GM12891 (cell line): ENCODE measurements around the gene MTMR12. TPM values are rescaled to one million over a fixed set of nuclear protein-coding genes. Genes with fewer than 3 reads are reported as not detected.

Source experiments
- DNase-seq: peaks from one replicate; pipeline ENCODE4 v3.0.0; 2011; ENCODE audit warnings: low spot score; ENCODE audit not compliant: insufficient read length
- FAIRE-seq: peaks from 2 replicates; lab custom pipeline; 2011; peaks lifted over from hg19 to GRCh38; lab: Jason Lieb, UNC
- PAX5 ChIP-seq: IDR thresholded peaks from 2 replicates; pipeline ENCODE4 v1.6.1; 2011; ENCODE audit warnings: low read length, moderate library complexity, mild to moderate bottlenecking; ENCODE audit not compliant: insufficient read depth, severe bottlenecking
- POLR2A ChIP-seq: IDR thresholded peaks from 2 replicates; pipeline ENCODE4 v1.6.1; 2011; ENCODE audit warnings: low read depth, low read length, control low read depth
- POLR2AphosphoS5 ChIP-seq: IDR thresholded peaks from 2 replicates; pipeline ENCODE4 v1.6.1; 2011; ENCODE audit warnings: low read depth, low read length, control low read depth
- POU2F2 ChIP-seq: IDR thresholded peaks from 2 replicates; pipeline ENCODE4 v1.6.1; 2011; ENCODE audit warnings: low read depth, mild to moderate bottlenecking, control low read depth, low read length, moderate library complexity
- SPI1 ChIP-seq: IDR thresholded peaks from 2 replicates; pipeline ENCODE4 v1.6.1; 2011; ENCODE audit warnings: low read depth, low read length, control low read depth
- TAF1 ChIP-seq: IDR thresholded peaks from 2 replicates; pipeline ENCODE4 v1.6.1; 2011; ENCODE audit warnings: low read depth, low read length, control low read depth
- polyA plus RNA-seq: library from polyadenylated mRNA; unstranded; fragments of >200 nt; gene quantifications from one replicate; pipeline ENCODE4 v1.2.1, GENCODE V29; 2012; ENCODE audit warnings: low read depth, missing spikeins, inconsistent platforms; ENCODE audit not compliant: missing spikeins

MTMR12 gene, protein sequence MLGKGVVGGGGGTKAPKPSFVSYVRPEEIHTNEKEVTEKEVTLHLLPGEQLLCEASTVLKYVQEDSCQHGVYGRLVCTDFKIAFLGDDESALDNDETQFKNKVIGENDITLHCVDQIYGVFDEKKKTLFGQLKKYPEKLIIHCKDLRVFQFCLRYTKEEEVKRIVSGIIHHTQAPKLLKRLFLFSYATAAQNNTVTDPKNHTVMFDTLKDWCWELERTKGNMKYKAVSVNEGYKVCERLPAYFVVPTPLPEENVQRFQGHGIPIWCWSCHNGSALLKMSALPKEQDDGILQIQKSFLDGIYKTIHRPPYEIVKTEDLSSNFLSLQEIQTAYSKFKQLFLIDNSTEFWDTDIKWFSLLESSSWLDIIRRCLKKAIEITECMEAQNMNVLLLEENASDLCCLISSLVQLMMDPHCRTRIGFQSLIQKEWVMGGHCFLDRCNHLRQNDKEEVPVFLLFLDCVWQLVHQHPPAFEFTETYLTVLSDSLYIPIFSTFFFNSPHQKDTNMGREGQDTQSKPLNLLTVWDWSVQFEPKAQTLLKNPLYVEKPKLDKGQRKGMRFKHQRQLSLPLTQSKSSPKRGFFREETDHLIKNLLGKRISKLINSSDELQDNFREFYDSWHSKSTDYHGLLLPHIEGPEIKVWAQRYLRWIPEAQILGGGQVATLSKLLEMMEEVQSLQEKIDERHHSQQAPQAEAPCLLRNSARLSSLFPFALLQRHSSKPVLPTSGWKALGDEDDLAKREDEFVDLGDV
- polyA plus RNA-seq = 6.0 TPM

GRCh38 chr5:32312595-32313332 is at the start of gene MTMR12:
Gene MTMR12, minus strand, starts transcription at chr5:32312939. Its CDS starts 101 bp downstream, at chr5:32312838.
- DNase-seq (peak; percentile 95), FAIRE-seq (peak; percentile 95)
- no peak for TF ChIP-seq POU2F2
- TF ChIP-seq SPI1 = no peak
- TF ChIP-seq PAX5 = no peak
- TF ChIP-seq POLR2AphosphoS5 = no peak; the same call in none of the 2 replicates
- TF ChIP-seq TAF1 = peak; percentile 74; the same call in 1 of the 2 replicates
- TF ChIP-seq POLR2A = peak; percentile 74

DNA sequence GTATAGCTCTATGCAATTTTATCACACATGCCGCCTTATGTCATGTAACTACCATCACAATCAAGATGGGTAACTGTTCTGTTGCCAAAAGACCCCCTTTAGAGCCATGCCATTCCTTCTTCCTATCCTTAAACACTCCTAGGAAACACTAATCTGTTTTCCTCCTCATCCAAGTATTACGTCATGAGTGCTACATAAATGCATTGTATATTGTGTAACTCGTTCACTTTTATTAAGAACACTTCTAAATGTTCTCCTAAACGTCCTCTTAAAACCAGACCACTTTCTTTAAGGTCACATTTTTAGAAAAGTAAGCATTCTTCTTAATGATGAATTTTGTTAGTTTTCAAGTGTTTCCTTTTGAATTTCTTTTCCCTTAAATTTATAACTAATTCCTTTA is 49.8 kb upstream of the MTMR12 start:
- FAIRE-seq (no peak), DNase-seq (no peak)
- TF ChIP-seq POLR2A = no peak
- no peak for TF ChIP-seq SPI1
- TF ChIP-seq POLR2AphosphoS5 = no peak
- TF ChIP-seq POU2F2 = no peak
- no peak for TF ChIP-seq PAX5
- no peak for TF ChIP-seq TAF1

DNA sequence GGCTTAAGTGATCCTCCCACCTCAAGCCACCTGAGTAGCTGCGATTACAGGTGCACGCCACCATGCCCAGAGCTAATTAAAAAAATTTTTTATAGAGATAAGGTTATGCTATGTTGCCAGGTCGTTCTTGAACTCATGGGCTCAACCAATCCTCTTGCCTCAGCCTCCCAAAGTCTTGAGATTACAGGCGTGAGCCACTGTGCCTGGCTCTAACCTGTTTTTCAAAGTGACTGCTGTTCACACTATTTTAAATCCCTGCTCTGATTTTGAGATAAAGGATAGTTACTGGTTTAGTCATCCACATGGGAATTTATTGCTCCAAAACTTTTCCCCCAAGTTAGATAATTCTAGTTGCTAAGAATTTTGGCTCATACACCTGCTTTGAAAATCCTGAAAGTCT is 48.2 kb upstream of the MTMR12 start:
- TF ChIP-seq POU2F2 = no peak
- no peak for TF ChIP-seq TAF1
- no peak for TF ChIP-seq PAX5
- TF ChIP-seq POLR2A = no peak
- no peak for TF ChIP-seq POLR2AphosphoS5
- TF ChIP-seq SPI1 = no peak
- FAIRE-seq = no peak

DNA sequence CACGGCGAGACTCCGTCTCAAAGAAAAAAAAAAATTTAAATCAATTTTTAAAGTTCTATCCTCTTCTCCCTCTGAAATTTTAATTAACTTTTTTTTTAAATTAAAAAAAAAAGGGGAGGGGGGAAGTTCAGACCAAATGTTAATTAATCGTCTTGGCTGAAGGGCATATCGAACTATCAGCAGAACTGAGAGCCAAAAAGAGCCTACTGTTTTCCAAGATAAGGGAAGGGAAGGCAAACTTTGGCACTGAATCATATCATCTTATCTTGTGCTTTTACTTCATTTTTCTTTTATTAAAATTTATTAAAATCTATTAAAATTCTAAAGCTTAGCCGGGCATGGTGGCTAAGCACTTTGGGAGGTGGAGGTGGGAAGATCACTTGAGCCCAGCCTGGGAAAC is 45.9 kb upstream of the MTMR12 start:
- no peak for TF ChIP-seq POLR2A
- TF ChIP-seq POU2F2 = no peak
- TF ChIP-seq PAX5 = no peak
- TF ChIP-seq POLR2AphosphoS5 = no peak
- TF ChIP-seq TAF1 = no peak
- DNase-seq = no peak
- FAIRE-seq = no peak

More for the DNA sequence above, 48.2 kb upstream of the MTMR12 start:
- DNase-seq = no peak

GRCh38 chr5:32357658-32358057 is 44.9 kb upstream of the MTMR12 start:
- TF ChIP-seq SPI1 (no peak), POU2F2 (no peak), TAF1 (no peak), POLR2A (no peak), POLR2AphosphoS5 (no peak), PAX5 (no peak)
- no peak for FAIRE-seq
- no peak for DNase-seq

DNA sequence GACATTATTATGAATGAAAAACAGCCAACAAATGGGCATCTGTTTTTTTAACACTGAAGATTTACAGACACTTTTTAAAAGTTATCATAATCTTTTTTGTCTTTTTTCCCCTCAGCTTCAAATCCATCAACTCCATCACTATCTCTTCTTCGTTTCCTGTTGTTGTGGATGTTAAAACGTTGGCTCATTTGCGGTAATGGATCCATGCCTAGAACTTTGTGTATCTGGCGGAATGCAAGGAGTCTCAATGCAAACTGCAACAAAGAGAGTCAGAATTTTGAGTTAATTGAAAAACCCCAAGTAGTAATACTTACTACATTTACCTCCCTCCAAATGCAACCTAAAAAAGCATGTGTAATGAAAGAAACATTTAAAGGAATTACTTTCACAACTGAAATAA is 42.9 kb upstream of the MTMR12 start:
- no peak for FAIRE-seq

DNA sequence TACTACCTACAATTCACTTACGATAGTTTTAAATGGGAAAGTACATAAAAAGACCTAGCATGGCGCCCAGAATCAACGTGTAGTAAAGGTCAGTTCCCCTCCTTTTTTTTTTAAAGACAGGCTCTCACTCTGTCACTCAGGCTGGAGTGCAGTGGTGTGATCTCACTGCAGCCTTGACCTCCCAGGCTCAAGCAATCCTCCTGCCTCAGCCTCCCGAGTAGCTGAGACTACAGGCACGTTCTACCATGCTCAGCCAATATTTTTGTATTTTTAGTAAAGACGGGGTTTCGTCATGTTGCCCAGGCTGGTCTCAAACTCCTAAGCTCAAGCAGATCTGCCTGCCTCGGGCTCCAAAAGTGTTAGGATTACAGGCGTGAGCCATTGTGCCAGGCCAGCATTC is 40.7 kb upstream of the MTMR12 start:
- DNase-seq (no peak), FAIRE-seq (no peak)
- TF ChIP-seq TAF1 (no peak), POLR2A (no peak), POLR2AphosphoS5 (no peak), SPI1 (no peak), PAX5 (no peak), POU2F2 (no peak)

More for the DNA sequence above, 42.9 kb upstream of the MTMR12 start:
- DNase-seq = no peak
- TF ChIP-seq TAF1 (no peak), PAX5 (no peak), POLR2A (no peak), SPI1 (no peak), POU2F2 (no peak), POLR2AphosphoS5 (no peak)

DNA sequence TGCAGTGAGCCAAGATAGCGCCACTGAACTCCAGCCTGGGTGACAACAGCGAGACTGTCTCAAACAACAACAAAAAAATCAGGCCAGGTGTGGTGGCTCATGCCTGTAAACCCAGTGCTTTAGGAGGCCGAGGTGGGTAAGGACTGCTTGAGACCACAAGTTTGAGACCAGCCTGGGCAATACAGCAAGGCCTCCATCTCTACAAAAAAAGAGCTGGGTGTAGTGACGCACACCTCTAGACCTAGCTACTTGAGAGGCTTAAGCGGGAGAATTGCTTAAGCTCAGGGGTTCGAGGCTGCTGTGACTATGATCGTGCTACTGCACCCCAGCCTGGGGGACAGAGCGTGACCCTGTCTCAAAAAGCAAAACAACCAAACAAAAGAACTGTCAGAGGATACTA is 39.9 kb upstream of the MTMR12 start:
- FAIRE-seq (no peak), DNase-seq (no peak)
- TF ChIP-seq SPI1 (no peak), POLR2A (no peak), POLR2AphosphoS5 (no peak), PAX5 (no peak), POU2F2 (no peak), TAF1 (no peak)

DNA sequence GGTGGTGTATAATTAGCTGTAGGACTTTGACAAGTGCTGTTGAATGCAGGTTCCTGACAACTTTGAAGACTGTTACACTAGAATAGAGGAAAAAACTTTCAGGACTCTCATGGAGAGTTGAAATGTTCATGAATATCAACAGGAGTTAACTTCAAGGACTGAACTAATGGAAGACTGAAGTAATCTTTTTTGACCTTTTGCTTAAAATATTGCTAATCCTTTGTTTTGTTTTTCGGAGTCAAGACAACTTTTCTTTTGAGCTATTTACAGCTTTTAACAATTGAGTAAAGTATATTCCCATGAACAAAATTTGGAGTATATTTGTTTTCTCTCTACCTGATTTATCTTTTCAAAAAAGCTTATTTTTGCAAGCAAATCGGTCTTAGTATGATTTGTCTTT is 34.1 kb upstream of the MTMR12 start:
- FAIRE-seq = no peak
- TF ChIP-seq POU2F2 = no peak
- TF ChIP-seq TAF1 = no peak
- TF ChIP-seq POLR2A = no peak
- TF ChIP-seq SPI1 = no peak
- no peak for TF ChIP-seq POLR2AphosphoS5
- no peak for TF ChIP-seq PAX5
- DNase-seq = no peak
